ENCODE measurements around the gene TAF4. TPM values are rescaled to one million over a fixed set of nuclear protein-coding genes. Genes with fewer than 3 reads are reported as not detected.

Gene TAF4
- total RNA-seq, 4 donors from 2014 or later: 12.0 to 19.9 (median 16.2) TPM

DNA sequence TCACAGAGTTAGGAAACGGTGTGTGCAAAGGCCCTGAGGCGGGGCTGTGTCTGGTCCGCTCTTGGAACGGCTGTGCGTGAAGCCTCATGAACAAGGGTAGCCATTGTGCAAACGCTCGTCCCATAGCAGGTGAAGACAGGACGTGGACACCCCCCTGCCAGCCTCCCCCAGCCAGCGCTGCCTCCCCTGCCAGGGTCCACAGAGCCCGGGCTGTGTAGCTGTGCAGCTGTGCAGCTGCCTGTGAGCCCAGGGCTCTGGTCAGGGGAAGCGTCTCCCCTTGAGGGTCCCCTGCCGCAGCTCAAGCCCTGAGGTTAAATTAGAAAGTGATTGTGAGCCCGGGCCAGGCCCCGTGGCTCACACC, 139.4 kb downstream of the TAF4 start:
- no peaks in the 10 kb centered on the region for H3K9me3 ChIP-seq
- 83% methylated on average over 11 of the region's 14 CpGs for WGBS
- DNase-seq (ENCODE audit: extremely low spot score): no peak
- H3K36me3 ChIP-seq: no peaks in the 10 kb centered on the region
- intact Hi-C loops (cut with DNase I): no loop called here
- no peaks in the 10 kb centered on the region for H3K4me1 ChIP-seq
- peaks cover 0 to 24% (median 0%) of the 10 kb centered on the region in 4 donors for H3K27me3 ChIP-seq
- no peak overlapping the region for H3K4me3 ChIP-seq
- no peak overlapping the region for H3K27ac ChIP-seq (replicated peaks in 1 of 4)
- no peak for TF ChIP-seq EP300 (IDR thresholded peaks at IDR 0.05)
- TF ChIP-seq POLR2A (IDR thresholded peaks at IDR 0.05; ENCODE audit: low read depth): no peak
- no peak for TF ChIP-seq POLR2AphosphoS5 (IDR thresholded peaks at IDR 0.05)
- TF ChIP-seq, protein P1, sequence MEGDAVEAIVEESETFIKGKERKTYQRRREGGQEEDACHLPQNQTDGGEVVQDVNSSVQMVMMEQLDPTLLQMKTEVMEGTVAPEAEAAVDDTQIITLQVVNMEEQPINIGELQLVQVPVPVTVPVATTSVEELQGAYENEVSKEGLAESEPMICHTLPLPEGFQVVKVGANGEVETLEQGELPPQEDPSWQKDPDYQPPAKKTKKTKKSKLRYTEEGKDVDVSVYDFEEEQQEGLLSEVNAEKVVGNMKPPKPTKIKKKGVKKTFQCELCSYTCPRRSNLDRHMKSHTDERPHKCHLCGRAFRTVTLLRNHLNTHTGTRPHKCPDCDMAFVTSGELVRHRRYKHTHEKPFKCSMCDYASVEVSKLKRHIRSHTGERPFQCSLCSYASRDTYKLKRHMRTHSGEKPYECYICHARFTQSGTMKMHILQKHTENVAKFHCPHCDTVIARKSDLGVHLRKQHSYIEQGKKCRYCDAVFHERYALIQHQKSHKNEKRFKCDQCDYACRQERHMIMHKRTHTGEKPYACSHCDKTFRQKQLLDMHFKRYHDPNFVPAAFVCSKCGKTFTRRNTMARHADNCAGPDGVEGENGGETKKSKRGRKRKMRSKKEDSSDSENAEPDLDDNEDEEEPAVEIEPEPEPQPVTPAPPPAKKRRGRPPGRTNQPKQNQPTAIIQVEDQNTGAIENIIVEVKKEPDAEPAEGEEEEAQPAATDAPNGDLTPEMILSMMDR (IDR thresholded peaks at IDR 0.05): no peak

DNA sequence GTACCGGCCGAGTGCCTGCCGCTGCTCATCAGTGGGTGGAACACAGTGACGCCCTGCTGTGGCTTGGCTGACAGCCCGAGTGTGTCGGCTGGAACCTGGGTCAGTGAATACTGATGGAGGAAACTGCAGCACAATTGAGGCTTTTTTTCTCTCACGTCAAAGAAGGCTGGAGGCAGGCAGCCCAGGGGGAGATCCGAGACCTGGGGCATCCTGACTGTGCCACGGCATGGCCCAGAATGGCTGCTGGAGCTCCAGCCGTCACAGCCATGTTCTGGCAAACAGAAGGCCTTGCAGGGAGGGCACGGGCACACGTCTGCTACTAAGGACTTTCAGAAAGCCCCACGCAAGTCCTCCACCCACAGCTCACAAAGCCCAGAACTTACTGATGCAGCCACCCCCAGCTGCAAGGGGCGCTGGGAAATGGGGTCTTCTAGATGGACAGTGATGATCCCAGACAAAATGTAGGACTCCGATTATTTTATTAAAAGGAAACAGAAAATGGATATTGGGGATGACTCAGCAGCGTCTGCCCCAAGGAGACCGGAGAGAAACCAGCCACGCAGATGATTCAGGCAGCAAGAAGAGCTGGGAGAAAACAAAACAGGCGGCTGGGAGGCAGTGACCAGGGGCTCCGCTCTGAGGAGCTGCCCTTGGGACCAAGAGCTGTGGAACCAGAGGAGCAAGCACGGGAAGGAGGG, 140.0 kb downstream of the TAF4 start:
- no peaks in the 10 kb centered on the region for H3K36me3 ChIP-seq
- TF ChIP-seq POLR2A (IDR thresholded peaks at IDR 0.05; ENCODE audit: low read depth) (no peak), POLR2AphosphoS5 (IDR thresholded peaks at IDR 0.05) (no peak), EP300 (IDR thresholded peaks at IDR 0.05) (no peak)
- TF ChIP-seq, protein P1 (IDR thresholded peaks at IDR 0.05): no peak
- no peaks in the 10 kb centered on the region for H3K4me1 ChIP-seq
- no peaks in the 10 kb centered on the region for H3K9me3 ChIP-seq
- H3K4me3 ChIP-seq: no peak overlapping the region
- intact Hi-C loops (cut with DNase I): no loop called here
- no peak overlapping the region for H3K27ac ChIP-seq (replicated peaks in 1 of 4)
- no peak for DNase-seq (ENCODE audit: extremely low spot score)
- H3K27me3 ChIP-seq: peaks cover 0 to 24% (median 0%) of the 10 kb centered on the region in 4 donors
- WGBS: 85% methylated on average over 21 of the region's 21 CpGs

DNA sequence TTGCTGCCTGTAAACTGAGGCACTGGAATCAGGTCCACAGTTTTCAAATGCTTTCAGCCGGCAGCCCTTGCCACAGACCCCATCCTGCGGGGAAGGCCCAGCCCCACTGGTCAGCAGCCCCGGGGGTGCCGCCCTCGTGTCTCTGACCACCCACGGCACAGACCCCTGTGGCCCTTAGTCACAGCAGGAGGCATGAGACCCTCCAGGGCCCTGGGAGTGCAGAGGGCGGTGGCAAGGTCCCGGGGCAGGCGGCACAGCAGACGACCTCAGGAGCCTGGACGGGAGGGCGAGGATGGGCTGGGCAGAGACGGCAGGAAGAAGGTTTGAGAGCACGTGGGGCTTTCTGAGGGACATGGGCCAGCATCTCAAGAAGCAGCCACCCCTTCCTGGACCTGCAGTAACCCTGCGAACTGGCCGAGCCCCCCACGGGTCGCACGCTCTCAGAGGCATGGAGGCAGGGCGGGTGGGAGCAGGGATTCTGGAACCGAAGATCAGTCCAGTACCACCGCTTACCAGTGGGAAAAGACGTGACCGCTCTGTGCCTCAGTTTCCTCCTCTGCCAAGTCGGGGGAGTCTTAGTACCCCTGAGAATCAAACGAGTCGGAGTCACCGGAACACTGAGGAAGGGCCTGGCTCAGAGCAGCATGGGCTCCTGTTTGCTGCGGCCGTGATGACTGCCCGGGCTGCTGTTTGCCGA, 140.7 kb downstream of the TAF4 start:
- TF ChIP-seq POLR2A (IDR thresholded peaks at IDR 0.05; ENCODE audit: low read depth) (no peak), EP300 (IDR thresholded peaks at IDR 0.05) (no peak), POLR2AphosphoS5 (IDR thresholded peaks at IDR 0.05) (no peak)
- TF ChIP-seq, protein P1 (IDR thresholded peaks at IDR 0.05): no peak
- 90% methylated on average over 11 of the region's 32 CpGs for WGBS
- Histone ChIP-seq H3K4me3 (no peak overlapping the region), H3K36me3 (no peaks in the 10 kb centered on the region), H3K27me3 (peaks cover 0 to 24% (median 0%) of the 10 kb centered on the region in 4 donors), H3K4me1 (no peaks in the 10 kb centered on the region), H3K9me3 (no peaks in the 10 kb centered on the region), H3K27ac (replicated peaks in 1 of 4) (no peak overlapping the region)
- DNase-seq (ENCODE audit: extremely low spot score): no peak
- intact Hi-C loops (cut with DNase I): no loop called here

Small RNA genes lying within 50 kb of the gene (small RNA-seq; reads per million reads assigned to genes)
- gene MIR3195: 0 reads per million in 3 donors

Other genes starting within 250 kb of the TAF4 start
- gene LSM14B, start 56.6 kb upstream of the TAF4 start, total RNA-seq: 10 to 100 TPM; 24.9 to 38.8 (median 32.4) TPM
- 100 to 1,000 TPM; 261 to 349 (median 304) TPM for gene PSMA7, start 77.5 kb upstream of the TAF4 start, total RNA-seq
- gene SS18L1, start 77.9 kb upstream of the TAF4 start, total RNA-seq: 10 to 100 TPM in 2 of 4 donors, 1 to 10 TPM in 2; 9.1 to 13.3 (median 10.8) TPM
- gene MTG2, start 117.1 kb upstream of the TAF4 start, total RNA-seq: 10 to 100 TPM; 21.6 to 26.5 (median 26.0) TPM
- gene HRH3, start 154.4 kb upstream of the TAF4 start, total RNA-seq: not detected
- gene OSBPL2, start 172.6 kb upstream of the TAF4 start, total RNA-seq: 10 to 100 TPM; 34.5 to 52.7 (median 44.2) TPM
- 100 to 1,000 TPM; 127 to 184 (median 173) TPM for gene ADRM1, start 237.1 kb upstream of the TAF4 start, total RNA-seq